Measurements from ENCODE around the gene AGFG1.
A peak's percentile ranks its signal among the peaks of the same experiment; 100 is the strongest.

AGFG1 gene

GRCh38 chr2:227451655-227451992, 20.3 kb upstream of the AGFG1 start:
- Mint-ChIP-seq H3K27ac (no peak overlapping the region), H3K36me3 (ENCODE audit: insufficient read depth) (no peaks in the 10 kb centered on the region), H3K27me3 (no peaks in the 10 kb centered on the region), H3K4me1 (ENCODE audit: low read depth in 2 of 2) (no peaks in the 10 kb centered on the region), H3K9me3 (no peaks in the 10 kb centered on the region), H3K4me3 (no peak overlapping the region)
- no peak for ATAC-seq (replicated peaks)
- no peak for DNase-seq

GRCh38 chr2:227453810-227454209, 18.1 kb upstream of the AGFG1 start:
- Mint-ChIP-seq H3K27me3 (no peaks in the 10 kb centered on the region), H3K4me1 (ENCODE audit: low read depth in 2 of 2) (no peaks in the 10 kb centered on the region), H3K36me3 (ENCODE audit: insufficient read depth) (no peaks in the 10 kb centered on the region), H3K27ac (peak overlapping the region in 1 of 2 donors; percentile 41), H3K4me3 (no peak overlapping the region), H3K9me3 (no peaks in the 10 kb centered on the region)
- DNase-seq (no peak), ATAC-seq (replicated peaks) (no peak)

DNA sequence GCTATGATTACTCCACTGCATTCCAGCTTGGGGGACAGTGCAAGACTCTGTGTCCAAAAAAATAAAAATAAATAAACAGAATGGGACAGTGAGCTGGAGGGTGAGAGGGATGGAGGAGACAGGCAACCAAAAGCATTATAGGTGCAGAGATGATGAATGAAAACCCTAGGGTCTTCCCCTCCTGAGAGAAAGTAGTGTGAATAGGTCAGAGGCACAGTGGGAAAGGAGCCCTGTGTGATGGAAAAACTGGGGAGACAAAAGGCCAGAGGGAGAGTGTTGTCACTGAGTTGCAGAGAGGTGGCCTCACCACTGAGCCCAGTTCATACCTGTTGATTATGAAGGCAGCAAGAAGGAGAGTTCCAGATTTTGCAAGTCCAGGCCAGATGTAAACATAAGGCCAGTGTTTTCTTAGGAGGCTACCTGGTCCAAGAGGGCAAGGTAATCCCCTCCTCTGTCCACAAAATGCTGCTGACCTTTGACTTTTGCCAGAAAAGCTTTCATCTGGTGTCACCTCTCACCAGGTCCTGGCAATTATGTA, 17.6 kb upstream of the AGFG1 start:
- no peak for ATAC-seq (replicated peaks)
- Mint-ChIP-seq H3K9me3 (no peaks in the 10 kb centered on the region), H3K27me3 (no peaks in the 10 kb centered on the region), H3K4me3 (no peak overlapping the region), H3K4me1 (ENCODE audit: low read depth in 2 of 2) (no peaks in the 10 kb centered on the region), H3K36me3 (ENCODE audit: insufficient read depth) (no peaks in the 10 kb centered on the region), H3K27ac (no peak overlapping the region)
- no peak for DNase-seq

DNA sequence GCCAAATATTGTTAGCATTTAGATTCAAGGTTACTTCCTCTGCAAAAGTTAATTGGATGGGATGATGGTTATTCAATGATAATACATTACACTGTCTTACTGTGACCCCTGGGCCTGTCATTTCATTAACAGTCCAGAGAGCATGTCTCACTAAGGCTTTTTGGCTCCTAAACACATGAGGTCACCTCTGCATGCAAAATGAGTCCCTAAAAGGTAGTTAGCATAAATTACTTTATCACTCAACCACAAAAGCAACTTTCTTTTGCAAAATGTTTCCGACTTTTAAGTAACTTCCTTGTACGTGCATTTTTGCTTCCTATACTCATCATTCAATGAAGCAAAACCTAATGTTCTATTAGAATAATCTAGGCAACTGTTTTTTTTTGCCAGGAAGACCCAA, 16.8 kb upstream of the AGFG1 start:
- ATAC-seq (replicated peaks) (no peak), DNase-seq (no peak)
- H3K9me3 Mint-ChIP-seq, result no peaks in the 10 kb centered on the region
- no peak overlapping the region for H3K4me3 Mint-ChIP-seq
- H3K27ac Mint-ChIP-seq, result no peak overlapping the region
- peaks cover 5% of the 10 kb centered on the region in 2 donors for H3K4me1 Mint-ChIP-seq (ENCODE audit: low read depth in 2 of 2)
- H3K36me3 Mint-ChIP-seq (ENCODE audit: insufficient read depth), result peaks cover 4% of the 10 kb centered on the region
- no peaks in the 10 kb centered on the region for H3K27me3 Mint-ChIP-seq

DNA sequence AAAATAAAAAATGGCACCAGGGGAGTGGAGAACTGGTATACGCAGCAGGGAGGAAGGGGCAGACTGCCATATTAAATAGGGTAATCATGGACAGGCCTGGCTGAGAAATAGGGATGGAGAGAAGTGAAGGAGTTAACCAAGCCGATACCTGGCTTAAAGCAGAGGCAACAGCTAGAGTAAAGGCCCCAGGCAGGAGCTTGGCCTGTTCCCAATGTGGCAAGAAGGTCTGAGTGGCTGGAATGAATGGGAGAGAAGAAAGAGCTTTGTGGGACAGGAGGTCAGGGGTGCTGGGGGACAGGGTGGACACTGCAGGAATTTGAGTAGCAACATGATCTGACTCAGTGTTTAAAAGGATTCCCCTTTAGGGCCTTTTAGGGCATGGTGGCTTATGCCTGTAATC, 15.9 kb upstream of the AGFG1 start:
- H3K4me3 Mint-ChIP-seq, result no peak overlapping the region
- H3K27me3 Mint-ChIP-seq, result no peaks in the 10 kb centered on the region
- peaks cover 12 to 13% of the 10 kb centered on the region in 2 donors for H3K4me1 Mint-ChIP-seq (ENCODE audit: low read depth in 2 of 2)
- no peaks in the 10 kb centered on the region for H3K9me3 Mint-ChIP-seq
- H3K36me3 Mint-ChIP-seq (ENCODE audit: insufficient read depth), result peaks cover 5% of the 10 kb centered on the region
- DNase-seq, result no peak
- H3K27ac Mint-ChIP-seq, result no peak overlapping the region
- no peak for ATAC-seq (replicated peaks)

GRCh38 chr2:227456772-227457171, 15.2 kb upstream of the AGFG1 start:
- no peaks in the 10 kb centered on the region for H3K27me3 Mint-ChIP-seq
- H3K4me1 Mint-ChIP-seq (ENCODE audit: low read depth in 2 of 2), result peaks cover 12 to 17% of the 10 kb centered on the region in 2 donors
- no peak for DNase-seq
- ATAC-seq (replicated peaks), result no peak
- H3K36me3 Mint-ChIP-seq (ENCODE audit: insufficient read depth), result peaks cover 5% of the 10 kb centered on the region
- H3K9me3 Mint-ChIP-seq, result no peaks in the 10 kb centered on the region
- no peak overlapping the region for H3K27ac Mint-ChIP-seq
- H3K4me3 Mint-ChIP-seq, result no peak overlapping the region

DNA sequence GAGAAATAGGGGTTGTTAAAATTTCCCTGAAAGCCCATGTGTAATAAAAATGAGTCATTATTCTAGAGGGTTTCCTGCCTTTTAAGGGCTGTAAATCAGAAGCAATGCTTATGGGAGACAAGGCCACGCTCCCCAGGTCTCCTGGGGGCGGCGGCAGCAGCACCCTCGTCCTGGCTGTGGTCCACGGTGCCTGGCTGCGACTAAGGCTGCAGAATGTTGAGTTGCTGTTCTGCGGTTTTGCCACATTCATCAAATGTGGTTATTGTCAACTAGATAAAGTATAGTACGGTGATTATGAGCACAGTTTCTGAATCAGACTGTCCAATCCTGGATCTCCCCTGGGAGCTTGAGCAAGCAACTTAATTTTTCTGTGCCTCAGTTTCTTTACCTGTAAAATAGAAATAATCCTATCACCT, 11.9 kb upstream of the AGFG1 start:
- H3K27ac Mint-ChIP-seq, result peak overlapping the region in 1 of 2 donors; percentile 51
- peak; percentile 38 to 47 (median 45) for DNase-seq
- H3K4me3 Mint-ChIP-seq, result peak overlapping the region; percentile 49 to 51
- H3K27me3 Mint-ChIP-seq, result peaks cover 0 to 7% of the 10 kb centered on the region in 2 donors
- H3K36me3 Mint-ChIP-seq (ENCODE audit: insufficient read depth), result peaks cover 5% of the 10 kb centered on the region
- ATAC-seq (replicated peaks), result peak; percentile 94
- no peaks in the 10 kb centered on the region for H3K9me3 Mint-ChIP-seq
- peaks cover 18 to 39% of the 10 kb centered on the region in 2 donors for H3K4me1 Mint-ChIP-seq (ENCODE audit: low read depth in 2 of 2)

GRCh38 chr2:227460833-227461232, 11.1 kb upstream of the AGFG1 start:
- Mint-ChIP-seq H3K36me3 (ENCODE audit: insufficient read depth) (peaks cover 5% of the 10 kb centered on the region), H3K9me3 (no peaks in the 10 kb centered on the region), H3K27ac (no peak overlapping the region), H3K27me3 (peaks cover 0 to 7% of the 10 kb centered on the region in 2 donors), H3K4me3 (no peak overlapping the region), H3K4me1 (ENCODE audit: low read depth in 2 of 2) (peaks cover 18 to 39% of the 10 kb centered on the region in 2 donors)
- no peak for DNase-seq
- ATAC-seq (replicated peaks), result no peak

DNA sequence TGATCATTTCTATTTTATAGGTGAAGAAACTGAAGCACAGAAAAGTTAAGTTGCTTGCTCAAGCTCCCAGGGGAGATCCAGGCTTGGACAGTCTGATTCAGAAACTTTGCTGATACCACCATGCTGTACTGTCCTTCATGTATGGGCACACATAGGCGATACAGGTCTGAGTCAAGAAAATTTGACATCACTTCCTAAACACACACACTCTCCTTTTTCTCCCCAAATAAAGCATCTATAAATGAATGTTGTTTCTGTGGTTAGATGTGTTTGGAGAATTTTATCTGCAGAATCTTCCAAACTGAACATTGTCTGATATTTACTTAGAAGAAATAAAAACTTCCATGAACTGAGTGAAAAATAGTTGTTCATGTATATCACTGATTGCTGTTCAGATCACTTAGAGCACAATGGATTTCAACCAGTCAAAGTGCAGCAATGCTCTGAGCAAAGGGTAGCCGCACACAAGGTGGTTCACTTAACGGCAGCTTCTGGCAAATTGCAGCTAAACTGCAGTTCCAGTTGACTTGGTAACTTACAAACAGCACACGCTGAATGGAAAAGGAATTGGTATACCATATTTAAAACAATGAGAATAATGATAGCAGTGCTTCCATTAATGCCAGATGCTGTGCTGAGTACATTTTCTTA, 10.0 kb upstream of the AGFG1 start:
- Mint-ChIP-seq H3K4me3 (no peak overlapping the region), H3K9me3 (no peaks in the 10 kb centered on the region), H3K36me3 (ENCODE audit: insufficient read depth) (peaks cover 5% of the 10 kb centered on the region), H3K4me1 (ENCODE audit: low read depth in 2 of 2) (peaks cover 18 to 39% of the 10 kb centered on the region in 2 donors), H3K27ac (no peak overlapping the region), H3K27me3 (peaks cover 0 to 7% of the 10 kb centered on the region in 2 donors)
- DNase-seq (no peak), ATAC-seq (replicated peaks) (no peak)

GRCh38 chr2:227462462-227462951, 9.4 kb upstream of the AGFG1 start:
- ATAC-seq (replicated peaks), result no peak
- DNase-seq, result no peak

DNA sequence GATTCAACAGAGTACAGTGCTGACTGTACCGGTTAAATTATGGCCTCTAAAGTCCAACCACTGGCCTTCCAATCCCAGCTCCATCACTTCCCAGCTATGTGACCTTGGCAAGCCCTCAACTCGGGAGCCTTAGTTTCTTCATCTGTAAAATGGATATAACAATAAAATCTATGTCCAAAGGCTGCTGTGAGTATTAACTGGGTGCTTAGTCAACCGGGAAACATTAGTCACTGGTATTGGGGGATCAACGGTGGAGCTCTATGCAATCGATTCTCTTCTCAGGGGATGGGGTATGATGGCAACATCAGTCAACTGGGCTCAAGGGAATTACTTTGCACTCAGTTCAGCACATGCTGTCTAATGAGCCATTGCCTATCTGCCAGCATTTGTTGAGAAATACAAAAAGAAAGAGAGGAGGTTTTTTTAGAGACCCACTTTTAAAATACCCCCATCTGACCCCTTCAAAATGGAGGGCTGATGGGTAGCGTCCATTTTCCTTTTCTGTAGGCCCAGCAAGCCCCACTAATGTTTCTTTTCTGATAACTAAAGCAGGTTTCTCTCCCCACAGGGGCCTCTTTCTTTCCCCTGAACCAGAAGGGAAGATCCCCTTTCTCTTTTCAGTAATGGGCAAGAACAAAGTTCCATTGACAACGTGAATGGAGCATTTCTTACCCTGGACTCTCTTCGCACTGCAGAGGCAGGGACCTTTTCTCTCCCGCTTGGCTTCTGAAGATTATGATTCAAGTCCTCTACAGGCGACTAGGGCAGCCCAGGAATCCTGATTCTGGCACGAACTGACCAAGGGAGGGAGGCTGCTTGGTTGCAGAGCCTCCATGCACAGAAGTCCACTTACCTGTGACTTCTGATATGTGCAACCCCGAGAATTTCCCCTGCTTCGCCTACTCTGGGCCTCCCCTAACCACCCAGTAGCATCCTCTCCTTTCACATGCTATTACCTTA, 8.7 kb upstream of the AGFG1 start:
- H3K4me1 Mint-ChIP-seq (ENCODE audit: low read depth in 2 of 2), result peaks cover 18 to 39% of the 10 kb centered on the region in 2 donors
- DNase-seq (no peak), ATAC-seq (replicated peaks) (no peak)
- H3K27me3 Mint-ChIP-seq, result peaks cover 0 to 7% of the 10 kb centered on the region in 2 donors
- H3K27ac Mint-ChIP-seq, result no peak overlapping the region
- H3K4me3 Mint-ChIP-seq, result no peak overlapping the region
- H3K9me3 Mint-ChIP-seq, result no peaks in the 10 kb centered on the region
- H3K36me3 Mint-ChIP-seq (ENCODE audit: insufficient read depth), result peaks cover 5% of the 10 kb centered on the region

More at GRCh38 chr2:227462462-227462951, 9.4 kb upstream of the AGFG1 start:
- no peaks in the 10 kb centered on the region for H3K9me3 Mint-ChIP-seq
- no peak overlapping the region for H3K4me3 Mint-ChIP-seq
- peaks cover 0 to 7% of the 10 kb centered on the region in 2 donors for H3K27me3 Mint-ChIP-seq
- peaks cover 5% of the 10 kb centered on the region for H3K36me3 Mint-ChIP-seq (ENCODE audit: insufficient read depth)
- H3K27ac Mint-ChIP-seq, result no peak overlapping the region
- H3K4me1 Mint-ChIP-seq (ENCODE audit: low read depth in 2 of 2), result peaks cover 18 to 39% of the 10 kb centered on the region in 2 donors

GRCh38 chr2:227464361-227464760, 7.6 kb upstream of the AGFG1 start:
- Mint-ChIP-seq H3K9me3 (no peaks in the 10 kb centered on the region), H3K27ac (peak overlapping the region; percentile 29 to 39), H3K4me3 (peak overlapping the region in 1 of 2 donors; percentile 9), H3K4me1 (ENCODE audit: low read depth in 2 of 2) (peaks cover 18 to 39% of the 10 kb centered on the region in 2 donors), H3K36me3 (ENCODE audit: insufficient read depth) (peaks cover 5% of the 10 kb centered on the region), H3K27me3 (peaks cover 0 to 7% of the 10 kb centered on the region in 2 donors)
- DNase-seq (no peak), ATAC-seq (replicated peaks) (no peak)

- H3K9me3 Mint-ChIP-seq, result no peaks in the 10 kb centered on the region
- H3K4me3 Mint-ChIP-seq, result peak overlapping the region in 1 of 2 donors; percentile 9
- DNase-seq (no peak), ATAC-seq (replicated peaks) (no peak)
- H3K4me1 Mint-ChIP-seq (ENCODE audit: low read depth in 2 of 2), result peaks cover 17 to 38% of the 10 kb centered on the region in 2 donors
- H3K36me3 Mint-ChIP-seq (ENCODE audit: insufficient read depth), result peaks cover 5% of the 10 kb centered on the region
- H3K27me3 Mint-ChIP-seq, result peaks cover 0 to 7% of the 10 kb centered on the region in 2 donors
- peak overlapping the region in 1 of 2 donors; percentile 39 for H3K27ac Mint-ChIP-seq
Measured at GRCh38 chr2:227464851-227465250, 7.1 kb upstream of the AGFG1 start.

All from effector memory CD8-positive, alpha-beta T cell (primary cell).